Glutamatergic neuron (in vitro differentiated cells): ENCODE results near the gene LPCAT1. TPM values are rescaled to one million over a fixed set of nuclear protein-coding genes. Genes with fewer than 3 reads are reported as not detected.

Source experiments
- DNase-seq: peaks from one replicate; pipeline ENCODE4 v3.0.0; 2022
- H3K27ac Mint-ChIP-seq: one replicate; pipeline ENCODE4 v1.8.0; 2020; ENCODE audit warnings: mild to moderate bottlenecking, mixed read lengths, inconsistent platforms; ENCODE audit not compliant: unreplicated experiment
- H3K27me3 Mint-ChIP-seq: one replicate; pipeline ENCODE4 v1.8.0; 2020; ENCODE audit warnings: mild to moderate bottlenecking, moderate library complexity, mixed read lengths, inconsistent platforms; ENCODE audit not compliant: unreplicated experiment
- H3K36me3 Mint-ChIP-seq: one replicate; pipeline ENCODE4 v1.8.0; 2020; ENCODE audit warnings: mild to moderate bottlenecking, mixed read lengths, inconsistent platforms; ENCODE audit not compliant: unreplicated experiment
- H3K4me1 Mint-ChIP-seq: one replicate; pipeline ENCODE4 v1.8.0; 2020; ENCODE audit warnings: mild to moderate bottlenecking, low read depth, mixed read lengths, inconsistent platforms; ENCODE audit not compliant: unreplicated experiment
- H3K4me3 Mint-ChIP-seq: one replicate; pipeline ENCODE4 v1.8.0; 2020; ENCODE audit warnings: mild to moderate bottlenecking, mixed read lengths, inconsistent platforms; ENCODE audit not compliant: unreplicated experiment
- H3K9me3 Mint-ChIP-seq: one replicate; pipeline ENCODE4 v1.8.0; 2020; ENCODE audit warnings: mild to moderate bottlenecking, moderate library complexity, mixed read lengths, inconsistent platforms; ENCODE audit not compliant: unreplicated experiment
- CTCF ChIP-seq: fragments of 200-600 bp; sonication (generic); IDR thresholded peaks from one replicate; pipeline ENCODE4 v1.5.0; 2021; ENCODE audit not compliant: partially characterized antibody, unreplicated experiment
- total RNA-seq: library from RNA; stranded (reverse); fragmentation: NEBNext Ultra II Directional; extraction: Animal tissue kit (Norgen Biotek cat#: 25700); gene quantifications from one replicate; pipeline ENCODE4 v1.2.1, GENCODE V29; 2021; ENCODE audit not compliant: unreplicated experiment

The LPCAT1 gene
- total RNA-seq, 1 donor from 2014 or later, result 113 TPM

GRCh38 chr5:1557114-1557873 lies 33.5 kb upstream of the LPCAT1 start:
- Mint-ChIP-seq H3K9me3 (no peaks in the 10 kb centered on the region), H3K27me3 (no peaks in the 10 kb centered on the region), H3K27ac (no peak overlapping the region), H3K4me3 (no peak overlapping the region), H3K4me1 (no peaks in the 10 kb centered on the region), H3K36me3 (peaks cover 5% of the 10 kb centered on the region)
- no peak for TF ChIP-seq CTCF
- DNase-seq, result no peak

- peaks cover 6% of the 10 kb centered on the region for H3K4me1 Mint-ChIP-seq
- H3K36me3 Mint-ChIP-seq, result peaks cover 5% of the 10 kb centered on the region
- no peak for TF ChIP-seq CTCF
- H3K9me3 Mint-ChIP-seq, result peaks cover 1% of the 10 kb centered on the region
- DNase-seq, result no peak
- no peaks in the 10 kb centered on the region for H3K27me3 Mint-ChIP-seq
- H3K4me3 Mint-ChIP-seq, result no peak overlapping the region
- H3K27ac Mint-ChIP-seq, result no peak overlapping the region
These were observed 32.3 kb upstream of the LPCAT1 start for GRCh38 chr5:1555808-1556731.

GRCh38 chr5:1555011-1555807 lies 31.4 kb upstream of the LPCAT1 start:
- no peaks in the 10 kb centered on the region for H3K27me3 Mint-ChIP-seq
- peaks cover 1% of the 10 kb centered on the region for H3K36me3 Mint-ChIP-seq
- TF ChIP-seq CTCF, result no peak
- H3K4me1 Mint-ChIP-seq, result peaks cover 6% of the 10 kb centered on the region
- peaks cover 1% of the 10 kb centered on the region for H3K9me3 Mint-ChIP-seq
- H3K4me3 Mint-ChIP-seq, result no peak overlapping the region
- no peak overlapping the region for H3K27ac Mint-ChIP-seq
- no peak for DNase-seq

GRCh38 chr5:1554410-1554967 lies 30.7 kb upstream of the LPCAT1 start:
- peaks cover 6% of the 10 kb centered on the region for H3K4me1 Mint-ChIP-seq
- no peaks in the 10 kb centered on the region for H3K36me3 Mint-ChIP-seq
- no peak for TF ChIP-seq CTCF
- H3K27ac Mint-ChIP-seq, result no peak overlapping the region
- H3K27me3 Mint-ChIP-seq, result no peaks in the 10 kb centered on the region
- no peak overlapping the region for H3K4me3 Mint-ChIP-seq
- peaks cover 1% of the 10 kb centered on the region for H3K9me3 Mint-ChIP-seq
- no peak for DNase-seq
